HUES6 (cell line): ENCODE results near the gene ACAP2.

Source experiments
- H3K27ac ChIP-seq: 2 replicates; pipeline ENCODE4 v1.7.0; 2013; ENCODE audit warnings: low read depth, mild to moderate bottlenecking, low read length, inconsistent platforms
- H3K27me3 ChIP-seq: 2 replicates; pipeline ENCODE4 v1.6.1; 2013; ENCODE audit warnings: low read length; ENCODE audit not compliant: control insufficient read depth, insufficient read depth
- H3K36me3 ChIP-seq: 2 replicates; pipeline ENCODE4 v1.6.1; 2013; ENCODE audit warnings: low read length; ENCODE audit not compliant: control insufficient read depth, insufficient read depth
- H3K4me1 ChIP-seq: 2 replicates; pipeline ENCODE4 v1.6.1; 2013; ENCODE audit warnings: low read length; ENCODE audit not compliant: control insufficient read depth, insufficient read depth
- H3K4me3 ChIP-seq: 2 replicates; pipeline ENCODE4 v1.5.1; 2013; ENCODE audit warnings: low read depth, low read length
- H3K9ac ChIP-seq: one replicate; pipeline ENCODE4 v1.6.1; 2013; ENCODE audit warnings: mild to moderate bottlenecking, low read length
- H3K9me3 ChIP-seq: 2 replicates; pipeline ENCODE4 v1.6.1; 2013; ENCODE audit warnings: low read depth, low read length; ENCODE audit not compliant: control insufficient read depth, insufficient read depth

Gene ACAP2

DNA sequence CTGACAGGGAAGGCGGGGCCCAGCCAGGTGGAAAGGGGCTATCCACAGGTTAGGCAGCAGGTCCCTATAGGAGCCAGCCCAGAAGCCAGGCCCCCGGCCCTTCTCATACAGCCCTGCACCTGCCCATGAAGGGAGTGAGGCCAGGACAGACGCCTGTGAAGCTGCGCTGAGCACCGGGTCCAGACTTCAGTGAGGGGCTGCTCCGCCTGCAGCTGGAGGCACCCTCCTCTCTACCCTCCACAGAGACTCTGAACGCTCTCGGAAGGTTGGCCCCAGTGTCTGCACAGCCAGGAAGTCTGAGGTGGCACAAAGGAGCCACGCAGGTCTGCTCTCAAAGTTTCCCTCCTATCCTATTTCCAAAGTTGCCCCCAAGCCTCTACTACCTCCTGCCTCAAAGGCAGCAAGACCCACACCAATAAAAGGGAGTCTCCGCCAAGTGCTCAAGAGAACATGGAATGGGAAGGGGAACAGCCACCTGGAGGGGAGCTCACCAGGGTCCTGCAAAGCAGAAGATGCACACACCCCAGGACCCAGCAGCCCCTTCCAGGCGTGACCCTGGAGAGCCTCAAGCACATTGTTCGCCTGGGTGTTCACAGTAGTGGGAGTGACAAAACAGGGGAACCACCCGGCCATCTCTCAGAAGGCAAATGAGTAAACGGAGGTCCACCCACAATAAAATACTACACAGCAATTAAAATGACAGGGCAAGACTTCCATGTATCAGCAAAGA, 191.3 kb downstream of the ACAP2 start:
- H3K9ac ChIP-seq = no peak overlapping the region
- H3K27me3 ChIP-seq = no peaks in the 10 kb centered on the region
- H3K4me1 ChIP-seq = peaks cover 39% of the 10 kb centered on the region
- no peak overlapping the region for H3K4me3 ChIP-seq
- no peak overlapping the region for H3K27ac ChIP-seq
- peaks cover 10% of the 10 kb centered on the region; the same call in 1 of the 2 replicates for H3K9me3 ChIP-seq
- no peaks in the 10 kb centered on the region; the same call in 1 of the 2 replicates for H3K36me3 ChIP-seq

DNA sequence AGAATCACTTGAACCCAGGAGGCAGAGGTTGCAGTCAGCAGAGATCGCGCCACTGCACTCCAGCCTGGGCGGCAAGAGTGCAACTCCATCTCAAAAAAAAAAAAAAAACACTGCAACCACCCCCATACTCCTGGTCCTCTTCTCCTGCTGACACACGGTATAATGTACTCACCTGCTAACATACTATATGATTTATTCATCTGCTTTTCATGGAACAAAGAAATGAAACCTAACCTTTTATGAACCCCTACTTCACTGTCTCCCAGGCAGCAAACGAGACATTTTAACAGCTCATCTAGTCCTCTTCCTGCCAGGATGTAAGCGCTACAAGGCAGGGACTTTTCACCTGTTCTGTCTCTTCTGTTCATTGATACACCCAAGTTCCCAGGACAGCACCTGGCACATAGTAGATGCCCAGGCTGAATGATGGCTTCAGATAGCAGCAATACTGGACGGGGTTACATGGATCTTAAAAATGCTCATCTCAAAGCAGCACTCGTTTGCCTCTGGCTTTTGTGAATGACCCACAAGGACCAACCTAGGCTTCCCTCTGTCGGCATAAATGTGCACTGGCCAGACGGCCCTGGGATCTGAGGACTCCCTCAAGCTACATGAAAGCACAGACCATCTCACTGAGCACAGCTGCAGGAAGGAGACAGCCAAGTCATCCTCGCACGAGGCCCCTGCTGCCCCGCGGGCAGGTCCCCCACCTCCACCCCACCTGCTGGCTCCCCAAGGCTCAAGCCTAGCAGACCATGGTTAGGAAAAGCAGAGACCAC, 192.2 kb downstream of the ACAP2 start:
- Histone ChIP-seq H3K27ac (no peak overlapping the region), H3K9ac (no peak overlapping the region), H3K27me3 (no peaks in the 10 kb centered on the region), H3K36me3 (peaks cover 5% of the 10 kb centered on the region), H3K9me3 (peaks cover 10% of the 10 kb centered on the region; the same call in 1 of the 2 replicates), H3K4me3 (no peak overlapping the region), H3K4me1 (peaks cover 33% of the 10 kb centered on the region)

DNA sequence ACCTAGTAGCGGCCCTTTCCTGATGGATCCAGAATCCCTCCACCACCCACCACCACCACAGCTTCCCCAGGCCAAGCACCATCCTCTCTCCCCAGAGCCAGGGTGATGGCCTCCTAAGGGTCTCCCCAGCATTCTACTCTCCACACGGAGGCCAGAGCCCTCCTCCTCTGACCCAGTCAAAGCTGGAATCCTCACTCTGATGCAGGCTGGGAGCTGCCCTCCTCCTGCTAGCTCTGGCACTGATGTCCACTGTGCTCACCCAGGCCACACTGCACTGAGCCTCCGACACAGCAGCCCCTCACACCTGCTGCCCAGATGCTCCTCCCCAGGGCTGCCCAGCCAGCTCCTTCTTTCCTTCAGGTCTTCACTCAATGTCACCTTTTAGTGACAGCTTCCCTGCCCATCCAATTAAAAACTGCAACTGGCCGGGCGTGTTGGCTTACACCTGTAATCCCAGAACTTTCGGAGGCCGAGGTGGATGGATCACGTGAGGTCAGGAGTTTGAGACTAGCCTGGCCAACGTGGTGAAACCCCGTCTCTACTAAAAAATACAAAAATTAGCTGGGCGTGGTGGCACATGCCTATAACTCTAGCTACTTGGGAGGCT, 192.9 kb downstream of the ACAP2 start:
- peaks cover 5% of the 10 kb centered on the region for H3K36me3 ChIP-seq
- H3K9ac ChIP-seq = no peak overlapping the region
- H3K9me3 ChIP-seq = peaks cover 10% of the 10 kb centered on the region; the same call in 1 of the 2 replicates
- H3K27ac ChIP-seq = no peak overlapping the region
- no peak overlapping the region for H3K4me3 ChIP-seq
- H3K4me1 ChIP-seq = peaks cover 26% of the 10 kb centered on the region
- H3K27me3 ChIP-seq = no peaks in the 10 kb centered on the region

GRCh38 chr3:195249057-195249770, 193.6 kb downstream of the ACAP2 start:
- Histone ChIP-seq H3K27me3 (no peaks in the 10 kb centered on the region), H3K27ac (no peak overlapping the region), H3K9me3 (peaks cover 10% of the 10 kb centered on the region; the same call in 1 of the 2 replicates), H3K4me1 (peaks cover 19% of the 10 kb centered on the region), H3K36me3 (peaks cover 5% of the 10 kb centered on the region), H3K9ac (no peak overlapping the region), H3K4me3 (no peak overlapping the region)

DNA sequence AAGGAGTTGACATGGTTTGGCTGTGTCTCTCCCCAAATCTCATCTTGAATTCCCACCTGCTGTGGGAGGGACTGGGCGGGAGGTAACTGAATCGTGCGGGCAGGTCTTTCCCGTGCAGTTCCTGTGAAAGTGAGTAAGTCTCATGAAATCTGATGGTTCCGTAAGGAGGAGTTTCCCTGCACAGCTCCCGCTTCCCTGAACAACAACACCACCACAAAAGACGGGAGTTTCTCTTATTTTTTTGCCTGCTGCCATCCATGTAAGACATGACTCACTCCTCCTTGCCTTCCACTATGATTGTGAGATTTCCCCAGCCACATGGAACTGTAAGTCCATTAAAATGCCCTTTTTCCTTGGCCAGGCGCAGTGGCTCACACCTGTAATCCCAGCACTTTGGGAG, 194.5 kb downstream of the ACAP2 start:
- no peaks in the 10 kb centered on the region for H3K27me3 ChIP-seq
- no peak overlapping the region for H3K4me3 ChIP-seq
- H3K36me3 ChIP-seq = peaks cover 5% of the 10 kb centered on the region
- H3K9ac ChIP-seq = no peak overlapping the region
- H3K9me3 ChIP-seq = peaks cover 10% of the 10 kb centered on the region; the same call in 1 of the 2 replicates
- H3K4me1 ChIP-seq = peaks cover 13% of the 10 kb centered on the region; the same call in 1 of the 2 replicates
- no peak overlapping the region for H3K27ac ChIP-seq

DNA sequence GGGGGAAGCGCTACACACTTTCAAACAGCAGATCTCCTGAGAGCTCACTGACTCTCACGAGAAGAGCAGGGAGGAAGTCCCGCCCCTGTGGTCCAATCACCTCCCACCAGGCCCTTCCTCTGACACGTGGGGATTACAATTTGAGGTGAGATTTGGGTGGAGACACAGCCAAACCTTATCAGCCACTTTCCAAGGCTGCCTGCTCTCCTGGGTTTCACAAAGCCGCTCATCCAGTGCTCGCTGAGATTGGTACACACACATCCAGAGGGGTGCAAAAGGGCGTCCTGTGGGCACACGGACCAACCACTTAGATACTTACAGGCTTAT, 195.0 kb downstream of the ACAP2 start:
- Histone ChIP-seq H3K36me3 (peaks cover 5% of the 10 kb centered on the region), H3K4me1 (peaks cover 12% of the 10 kb centered on the region; the same call in 1 of the 2 replicates), H3K9me3 (peaks cover 10% of the 10 kb centered on the region; the same call in 1 of the 2 replicates), H3K27ac (no peak overlapping the region), H3K27me3 (no peaks in the 10 kb centered on the region), H3K4me3 (no peak overlapping the region), H3K9ac (no peak overlapping the region)

DNA sequence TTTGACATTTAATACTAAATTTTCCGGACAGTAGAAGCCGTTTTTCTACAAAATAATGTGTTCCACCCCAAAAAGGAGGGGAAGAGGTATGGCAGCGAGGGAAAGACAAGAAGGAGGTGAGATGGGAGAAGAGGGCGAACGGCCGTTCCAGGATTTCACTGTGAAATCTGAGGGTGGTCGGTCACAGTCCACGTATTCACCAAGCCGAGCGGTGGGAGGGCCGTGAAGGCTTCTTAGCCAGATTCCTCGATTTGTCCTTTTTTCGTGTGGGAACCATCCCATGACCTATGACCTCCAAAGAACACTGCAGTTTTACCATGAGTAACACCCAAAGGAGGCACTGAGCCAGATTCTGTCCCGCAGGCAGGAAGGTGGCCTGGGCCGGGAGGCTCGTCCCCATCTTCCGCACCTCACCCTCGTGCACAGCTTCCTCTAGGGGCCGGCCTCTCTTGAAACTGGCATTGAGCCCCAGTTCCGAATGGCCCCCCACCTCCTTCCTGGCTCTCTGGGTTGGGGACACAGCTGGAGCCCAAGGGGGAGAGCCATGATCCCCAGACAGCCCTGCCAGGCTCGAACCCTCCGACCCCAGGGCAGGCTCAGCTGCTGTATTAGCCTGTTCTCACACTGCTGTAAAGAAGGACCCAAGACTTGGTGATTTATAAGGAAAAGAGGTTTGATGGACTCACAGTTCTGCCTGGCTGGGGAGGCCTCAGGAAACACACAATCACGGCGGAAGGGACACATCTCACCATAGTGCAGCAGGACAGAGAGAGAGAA, 195.5 kb downstream of the ACAP2 start:
- Histone ChIP-seq H3K27me3 (no peaks in the 10 kb centered on the region), H3K9ac (no peak overlapping the region), H3K4me1 (peaks cover 11% of the 10 kb centered on the region; the same call in 1 of the 2 replicates), H3K9me3 (peaks cover 10% of the 10 kb centered on the region; the same call in 1 of the 2 replicates), H3K4me3 (no peak overlapping the region), H3K36me3 (peaks cover 5% of the 10 kb centered on the region), H3K27ac (no peak overlapping the region)

DNA sequence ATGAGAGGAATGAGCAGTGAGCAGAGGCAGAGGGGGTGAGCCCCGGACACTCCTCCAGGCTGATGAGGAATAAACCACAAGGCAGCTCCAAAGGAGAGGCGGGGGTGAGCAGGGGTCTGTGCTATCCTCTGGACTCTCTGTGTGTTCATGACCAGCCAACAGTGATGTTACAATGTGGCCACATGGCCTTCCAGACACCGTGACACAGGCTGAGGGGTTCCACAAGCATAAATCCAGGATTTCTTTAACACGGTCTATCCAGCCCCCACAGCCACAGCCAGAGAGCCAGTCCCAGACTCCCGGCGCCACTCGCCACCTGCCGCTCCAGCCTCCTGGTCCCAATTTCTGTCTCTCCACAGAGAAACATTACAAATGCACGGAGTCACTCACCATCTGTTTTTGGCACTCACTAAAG, 196.2 kb downstream of the ACAP2 start:
- Histone ChIP-seq H3K4me3 (no peak overlapping the region), H3K4me1 (peaks cover 17% of the 10 kb centered on the region; the same call in 1 of the 2 replicates), H3K27me3 (no peaks in the 10 kb centered on the region), H3K36me3 (peaks cover 5% of the 10 kb centered on the region), H3K9ac (no peak overlapping the region), H3K9me3 (peaks cover 10% of the 10 kb centered on the region; the same call in 1 of the 2 replicates), H3K27ac (no peak overlapping the region)

DNA sequence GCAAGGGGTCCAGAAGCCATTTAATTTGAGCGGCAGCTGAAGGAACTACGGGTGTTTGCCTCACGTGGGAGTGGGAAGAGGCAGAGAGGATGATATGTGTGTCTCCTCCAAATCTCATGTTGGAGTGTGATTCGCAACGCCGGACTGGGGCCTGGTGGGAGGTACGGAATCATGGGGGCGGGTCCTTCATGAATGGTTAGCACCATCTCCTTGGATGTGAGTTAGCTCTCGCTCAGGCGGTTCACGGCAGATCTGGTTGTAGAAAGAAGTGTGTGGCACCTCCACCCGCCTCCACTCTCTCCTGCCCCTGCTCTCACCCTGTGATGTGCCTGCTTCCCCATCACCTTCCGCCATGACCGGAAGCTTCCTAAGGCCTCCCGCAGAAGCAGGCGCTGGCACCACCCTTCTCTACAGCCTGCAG, 197.3 kb downstream of the ACAP2 start:
- Histone ChIP-seq H3K9ac (no peak overlapping the region), H3K4me1 (peaks cover 11% of the 10 kb centered on the region; the same call in 1 of the 2 replicates)

More for the DNA sequence above, 197.3 kb downstream of the ACAP2 start:
- no peaks in the 10 kb centered on the region for H3K27me3 ChIP-seq
- no peak overlapping the region for H3K27ac ChIP-seq
- H3K9me3 ChIP-seq = peaks cover 10% of the 10 kb centered on the region; the same call in 1 of the 2 replicates
- H3K4me3 ChIP-seq = no peak overlapping the region
- peaks cover 5% of the 10 kb centered on the region for H3K36me3 ChIP-seq
